Measurements from ENCODE around the gene ADGRA1.
"Not testable (repeated sequence)": the region's sequence is repeated elsewhere in the genome, so short reads cannot be mapped to it uniquely, and the experiment has no call there.

Gene ADGRA1

GRCh38 chr10:133131734-133132472 lies 44.2 kb downstream of the ADGRA1 start:
- DNase-seq (ENCODE audit: low read depth): no peak
- no peak overlapping the region for H3K4me3 ChIP-seq (ENCODE audit: low read length)
- TF ChIP-seq, protein P1, sequence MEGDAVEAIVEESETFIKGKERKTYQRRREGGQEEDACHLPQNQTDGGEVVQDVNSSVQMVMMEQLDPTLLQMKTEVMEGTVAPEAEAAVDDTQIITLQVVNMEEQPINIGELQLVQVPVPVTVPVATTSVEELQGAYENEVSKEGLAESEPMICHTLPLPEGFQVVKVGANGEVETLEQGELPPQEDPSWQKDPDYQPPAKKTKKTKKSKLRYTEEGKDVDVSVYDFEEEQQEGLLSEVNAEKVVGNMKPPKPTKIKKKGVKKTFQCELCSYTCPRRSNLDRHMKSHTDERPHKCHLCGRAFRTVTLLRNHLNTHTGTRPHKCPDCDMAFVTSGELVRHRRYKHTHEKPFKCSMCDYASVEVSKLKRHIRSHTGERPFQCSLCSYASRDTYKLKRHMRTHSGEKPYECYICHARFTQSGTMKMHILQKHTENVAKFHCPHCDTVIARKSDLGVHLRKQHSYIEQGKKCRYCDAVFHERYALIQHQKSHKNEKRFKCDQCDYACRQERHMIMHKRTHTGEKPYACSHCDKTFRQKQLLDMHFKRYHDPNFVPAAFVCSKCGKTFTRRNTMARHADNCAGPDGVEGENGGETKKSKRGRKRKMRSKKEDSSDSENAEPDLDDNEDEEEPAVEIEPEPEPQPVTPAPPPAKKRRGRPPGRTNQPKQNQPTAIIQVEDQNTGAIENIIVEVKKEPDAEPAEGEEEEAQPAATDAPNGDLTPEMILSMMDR (IDR thresholded peaks at IDR 0.05; ENCODE audit: insufficient read depth, low read depth, low read length, missing control alignments): no peak

GRCh38 chr10:133132473-133133291 lies 45.0 kb downstream of the ADGRA1 start:
- no peak overlapping the region for H3K4me3 ChIP-seq (ENCODE audit: low read length)
- TF ChIP-seq, protein P1 (IDR thresholded peaks at IDR 0.05; ENCODE audit: insufficient read depth, low read depth, low read length, missing control alignments): no peak
- no peak for DNase-seq (ENCODE audit: low read depth)

DNA sequence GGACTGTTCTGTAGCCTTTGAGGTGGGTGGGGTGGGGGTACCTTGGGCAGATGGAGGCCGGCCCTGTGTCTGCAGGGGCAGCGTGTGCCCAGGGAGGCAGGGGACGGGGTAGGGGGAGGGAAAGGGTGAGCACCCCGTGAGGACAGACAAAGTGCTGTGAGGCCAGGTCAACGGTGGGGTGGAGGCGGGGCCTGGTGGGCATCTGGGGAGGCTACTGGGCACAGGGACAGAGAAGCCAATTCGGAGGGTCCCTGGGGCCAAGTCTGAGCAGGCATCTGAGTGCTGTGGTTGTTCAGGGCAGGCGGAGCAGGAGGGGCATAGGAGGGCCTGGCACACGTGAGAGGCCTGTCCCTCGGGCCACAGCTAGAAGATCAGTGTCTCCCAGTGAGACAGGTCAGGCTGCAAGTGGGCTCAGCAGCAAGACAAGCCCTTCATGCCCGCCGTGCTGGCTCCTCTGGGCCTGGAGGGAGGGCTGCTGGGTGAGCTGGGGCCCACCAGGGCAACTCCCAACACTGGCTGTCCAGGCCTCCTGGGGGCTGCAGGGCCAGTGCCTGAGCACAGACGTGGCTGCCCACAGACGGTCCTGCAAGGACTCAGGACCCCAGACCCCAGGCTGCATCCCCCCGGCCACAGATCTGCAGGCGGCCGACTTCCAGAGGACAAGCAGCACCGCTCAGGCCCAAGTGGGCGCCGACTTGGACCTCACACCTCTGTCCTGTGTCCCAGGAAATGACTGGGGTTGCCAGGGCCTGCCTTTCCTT lies 45.9 kb downstream of the ADGRA1 start:
- H3K4me3 ChIP-seq (ENCODE audit: low read length): no peak overlapping the region
- TF ChIP-seq, protein P1 (IDR thresholded peaks at IDR 0.05; ENCODE audit: insufficient read depth, low read depth, low read length, missing control alignments): no peak
- DNase-seq (ENCODE audit: low read depth): no peak

GRCh38 chr10:133134411-133135115 lies 46.8 kb downstream of the ADGRA1 start:
- no peak overlapping the region for H3K4me3 ChIP-seq (ENCODE audit: low read length)
- TF ChIP-seq, protein P1 (IDR thresholded peaks at IDR 0.05; ENCODE audit: insufficient read depth, low read depth, low read length, missing control alignments): no peak
- DNase-seq (ENCODE audit: low read depth): no peak

DNA sequence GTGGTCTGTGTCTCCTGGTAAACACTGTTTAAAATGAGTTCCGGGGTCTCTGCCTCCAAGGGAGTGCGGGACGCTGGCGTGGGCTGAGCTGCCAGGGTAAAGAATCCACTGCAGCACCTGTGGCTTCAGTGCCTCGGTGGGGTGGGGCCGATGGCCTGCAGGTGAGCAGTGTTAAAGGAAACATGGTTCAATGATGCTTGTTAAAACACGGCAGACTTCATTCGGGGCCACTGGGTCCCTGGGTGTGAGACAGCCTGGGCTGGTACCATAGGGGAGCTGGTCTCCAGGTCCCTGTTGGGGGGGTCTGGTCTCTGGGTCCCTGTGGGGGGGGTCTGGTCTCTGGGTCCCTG lies 47.4 kb downstream of the ADGRA1 start:
- TF ChIP-seq, protein P1 (IDR thresholded peaks at IDR 0.05; ENCODE audit: insufficient read depth, low read depth, low read length, missing control alignments): no peak
- DNase-seq (ENCODE audit: low read depth): no peak

DNA sequence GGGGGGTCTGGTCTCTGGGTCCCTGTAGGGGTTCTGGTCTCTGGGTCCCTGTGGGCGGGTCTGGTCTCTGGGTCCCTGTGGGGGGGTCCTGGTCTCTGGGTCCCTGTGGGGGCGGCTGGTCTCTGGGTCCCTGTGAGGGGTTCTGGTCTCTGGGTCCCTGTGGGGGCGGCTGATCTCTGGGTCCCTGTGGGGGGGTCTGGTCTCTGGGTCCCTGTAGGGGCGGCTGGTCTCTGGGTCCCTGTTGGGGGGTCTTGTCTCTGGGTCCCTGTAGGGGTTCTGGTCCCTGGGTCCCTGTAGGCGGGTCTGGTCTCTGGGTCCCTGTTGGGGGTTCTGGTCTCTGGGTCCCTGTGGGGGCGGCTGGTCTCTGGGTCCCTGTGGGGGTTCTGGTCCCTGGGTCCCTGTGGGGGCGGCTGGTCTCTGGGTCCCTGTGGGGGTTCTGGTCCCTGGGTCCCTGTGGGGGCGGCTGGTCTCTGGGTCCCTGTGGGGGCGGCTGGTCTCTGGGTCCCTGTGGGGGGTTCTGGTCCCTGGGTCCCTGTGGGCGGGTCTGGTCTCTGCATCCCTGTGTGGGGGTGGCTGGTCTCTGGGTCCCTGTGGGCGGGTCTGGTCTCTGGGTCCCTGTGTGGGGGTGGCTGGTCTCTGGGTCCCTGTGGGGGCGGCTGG lies 49.9 kb downstream of the ADGRA1 start:
- not testable (repeated sequence) for H3K4me3 ChIP-seq (ENCODE audit: low read length); DNase-seq (ENCODE audit: low read depth)

More for the DNA sequence above, 47.4 kb downstream of the ADGRA1 start:
- no peak overlapping the region for H3K4me3 ChIP-seq (ENCODE audit: low read length)
